GM23338 (cell line): ENCODE data around the gene C6orf89. TPM values are rescaled to one million over a fixed set of nuclear protein-coding genes. Genes with fewer than 3 reads are reported as not detected.

Source experiments
- ATAC-seq: fragments of 200-7000 bp; cut with Tn5 transposase; 3 replicates; pipeline ENCODE4 v1.9.1; 2020
- DNase-seq: peaks from one replicate; pipeline ENCODE4 v3.0.0-alpha.2; 2015; ENCODE audit warnings: low spot score
- H2AFZ ChIP-seq: fragments of 200-600 bp; sonication (generic); 2 replicates; pipeline ENCODE4 v1.8.0; 2016; ENCODE audit warnings: antibody characterized with exemption, mild to moderate bottlenecking, moderate library complexity
- H3F3A ChIP-seq: fragments of 200-600 bp; sonication (generic); replicated peaks from 2 replicates; pipeline ENCODE4 v1.8.0; 2017; ENCODE audit warnings: antibody characterized with exemption, mixed run types, low read depth
- H3K27ac ChIP-seq: fragments of 200-600 bp; sonication (generic); 2 replicates; pipeline ENCODE4 v1.6.1; 2016; ENCODE audit warnings: low read depth
- H3K27me3 ChIP-seq: fragments of 200-600 bp; sonication (generic); 2 replicates; pipeline ENCODE4 v1.8.0; 2016; ENCODE audit warnings: mild to moderate bottlenecking, mixed run types, moderate library complexity; ENCODE audit not compliant: insufficient read depth
- H3K36me3 ChIP-seq: fragments of 200-600 bp; sonication (generic); 2 replicates; pipeline ENCODE4 v1.8.0; 2016; ENCODE audit warnings: mild to moderate bottlenecking; ENCODE audit not compliant: insufficient read depth
- H3K4me1 ChIP-seq: fragments of 200-600 bp; sonication (generic); 2 replicates; pipeline ENCODE4 v1.8.0; 2016; ENCODE audit warnings: mild to moderate bottlenecking, moderate library complexity; ENCODE audit not compliant: insufficient read depth
- H3K4me2 ChIP-seq: fragments of 200-600 bp; sonication (generic); 2 replicates; pipeline ENCODE4 v1.7.1; 2017; ENCODE audit warnings: mixed run types
- H3K4me3 ChIP-seq: fragments of 200-600 bp; sonication (generic); 2 replicates; pipeline ENCODE4 v1.6.1; 2016; ENCODE audit warnings: mixed run types
- H3K79me2 ChIP-seq: fragments of 200-600 bp; sonication (generic); replicated peaks from 2 replicates; pipeline ENCODE4 v1.8.0; 2017; ENCODE audit warnings: mild to moderate bottlenecking; ENCODE audit not compliant: insufficient read depth
- H3K9me2 ChIP-seq: fragments of 200-600 bp; sonication (generic); 2 replicates; pipeline ENCODE4 v1.8.0; 2017; ENCODE audit not compliant: insufficient read depth
- H4K20me1 ChIP-seq: fragments of 200-600 bp; sonication (generic); replicated peaks from 2 replicates; pipeline ENCODE4 v1.8.0; 2017; ENCODE audit warnings: mild to moderate bottlenecking; ENCODE audit not compliant: insufficient read depth
- H3K27ac Mint-ChIP-seq: 2 replicates; pipeline ENCODE4 v1.8.0; 2020; ENCODE audit warnings: inconsistent platforms, mild to moderate bottlenecking, moderate library complexity, mixed read lengths
- H3K27me3 Mint-ChIP-seq: 3 replicates; pipeline ENCODE4 v1.8.0; 2022; ENCODE audit warnings: low read depth, mild to moderate bottlenecking, moderate library complexity, mixed read lengths, inconsistent platforms; ENCODE audit not compliant: insufficient read depth, poor library complexity
- H3K36me3 Mint-ChIP-seq: 3 replicates; pipeline ENCODE4 v1.8.0; 2021; ENCODE audit warnings: low read depth, mild to moderate bottlenecking, inconsistent platforms, moderate library complexity, mixed read lengths
- H3K4me1 Mint-ChIP-seq: 3 replicates; pipeline ENCODE4 v1.8.0; 2020; ENCODE audit warnings: mild to moderate bottlenecking, inconsistent platforms, mixed read lengths
- H3K4me3 Mint-ChIP-seq: 3 replicates; pipeline ENCODE4 v1.8.0; 2021; ENCODE audit warnings: moderate library complexity, mild to moderate bottlenecking, inconsistent platforms, mixed read lengths
- H3K9me3 Mint-ChIP-seq: 3 replicates; pipeline ENCODE4 v1.8.0; 2020; ENCODE audit warnings: moderate library complexity, mild to moderate bottlenecking, inconsistent platforms, mixed read lengths
- CREB1 ChIP-seq: fragments of 250-450 bp; sonication (Bioruptor Pico); IDR thresholded peaks from 2 replicates; pipeline ENCODE4 v1.5.0; 2020; ENCODE audit warnings: low read depth, mild to moderate bottlenecking, moderate library complexity
- EZH2 ChIP-seq: fragments of 200-600 bp; sonication (generic); IDR thresholded peaks from one replicate; pipeline ENCODE4 v1.8.0; 2017; ENCODE audit warnings: antibody characterized with exemption, mild to moderate bottlenecking, low read depth; ENCODE audit not compliant: unreplicated experiment
- EZH2phosphoT487 ChIP-seq: fragments of 200-600 bp; sonication (generic); IDR thresholded peaks from one replicate; pipeline ENCODE4 v1.8.1; 2018; ENCODE audit warnings: antibody characterized with exemption; ENCODE audit not compliant: unreplicated experiment
- JUNB ChIP-seq: IDR thresholded peaks from one replicate; pipeline ENCODE4 v1.6.1; 2016; ENCODE audit warnings: antibody characterized with exemption; ENCODE audit not compliant: unreplicated experiment
- NANOG ChIP-seq: IDR thresholded peaks from 2 replicates; pipeline ENCODE4 v1.6.1; 2016; ENCODE audit warnings: antibody characterized with exemption, borderline replicate concordance
- POLR2AphosphoS5 ChIP-seq: IDR thresholded peaks from 2 replicates; pipeline ENCODE4 v1.6.1; 2016; ENCODE audit warnings: antibody characterized with exemption, low read depth
- STAT1 ChIP-seq: IDR thresholded peaks from one replicate; pipeline ENCODE4 v1.6.1; 2016; ENCODE audit warnings: antibody characterized with exemption; ENCODE audit not compliant: unreplicated experiment
- ZNF114 ChIP-seq: fragments of 250-450 bp; sonication (Bioruptor Pico); IDR thresholded peaks from 2 replicates; pipeline ENCODE4 v1.5.0; 2020; ENCODE audit warnings: mild to moderate bottlenecking, moderate library complexity
- ZNF331 ChIP-seq: fragments of 250-450 bp; sonication (Bioruptor Pico); IDR thresholded peaks from 2 replicates; pipeline ENCODE4 v1.5.0; 2020; ENCODE audit warnings: low read depth, mild to moderate bottlenecking, moderate library complexity
- ZNF462 ChIP-seq: fragments of 250-450 bp; sonication (Bioruptor Pico); IDR thresholded peaks from 2 replicates; pipeline ENCODE4 v1.5.0; 2020; ENCODE audit warnings: mild to moderate bottlenecking, moderate library complexity
- polyA plus RNA-seq: library from polyadenylated mRNA; unstranded; fragments of >200 nt; fragmentation: Nextera tagmentation; extraction: Ambion mirVana; gene quantifications from 2 replicates; pipeline ENCODE4 v1.2.1, GENCODE V29; 2016
- total RNA-seq: library from RNA; depleted of rRNA; stranded (reverse); fragments of >200 nt; shearing (Covaris generic); gene quantifications from 2 replicates; pipeline ENCODE4 v1.2.3, GENCODE V29; 2014
- TF ChIP-seq, protein P1 (sequence below): IDR thresholded peaks from 2 replicates; pipeline ENCODE4 v1.6.1; 2016; ENCODE audit warnings: antibody characterized with exemption
- TF ChIP-seq, protein P2 (sequence below), 2 experiments: fragments of 200-600 bp in 1 of 2; sonication (generic) in 1 of 2; conservative IDR thresholded peaks; 2 replicates each; pipeline versions ENCODE4 v1.5.1 to v1.6.1; 2016 to 2017; ENCODE audit warnings: antibody characterized with exemption in 2 of 2, low read depth in 2 of 2, mild to moderate bottlenecking in 2 of 2, moderate library complexity in 1 of 2
- TF ChIP-seq, protein P3 (sequence below): IDR thresholded peaks from one replicate; pipeline ENCODE4 v1.6.1; 2018; ENCODE audit warnings: antibody characterized with exemption; ENCODE audit not compliant: unreplicated experiment

Gene C6orf89
- total and polyA plus RNA-seq, 2 experiments from 2014 or later = 3.7 to 7.9 TPM

- no peak overlapping the region for H3K27ac Mint-ChIP-seq
These were observed 72.1 kb downstream of the C6orf89 start for GRCh38 chr6:36957773-36958271.

More at GRCh38 chr6:36957773-36958271, 72.1 kb downstream of the C6orf89 start:
- no peaks in the 10 kb centered on the region for H3K36me3 ChIP-seq
- Mint-ChIP-seq H3K9me3 (no peaks in the 10 kb centered on the region), H3K27me3 (peaks cover 4% of the 10 kb centered on the region), H3K36me3 (no peaks in the 10 kb centered on the region), H3K4me3 (no peak overlapping the region), H3K4me1 (peaks cover 12% of the 10 kb centered on the region)
- H3K79me2 ChIP-seq = no peaks in the 10 kb centered on the region
- no peak for TF ChIP-seq EZH2phosphoT487
- no peak for TF ChIP-seq ZNF114 (CRISPR knock-in tag)
- TF ChIP-seq JUNB = no peak
- TF ChIP-seq, protein P1, sequence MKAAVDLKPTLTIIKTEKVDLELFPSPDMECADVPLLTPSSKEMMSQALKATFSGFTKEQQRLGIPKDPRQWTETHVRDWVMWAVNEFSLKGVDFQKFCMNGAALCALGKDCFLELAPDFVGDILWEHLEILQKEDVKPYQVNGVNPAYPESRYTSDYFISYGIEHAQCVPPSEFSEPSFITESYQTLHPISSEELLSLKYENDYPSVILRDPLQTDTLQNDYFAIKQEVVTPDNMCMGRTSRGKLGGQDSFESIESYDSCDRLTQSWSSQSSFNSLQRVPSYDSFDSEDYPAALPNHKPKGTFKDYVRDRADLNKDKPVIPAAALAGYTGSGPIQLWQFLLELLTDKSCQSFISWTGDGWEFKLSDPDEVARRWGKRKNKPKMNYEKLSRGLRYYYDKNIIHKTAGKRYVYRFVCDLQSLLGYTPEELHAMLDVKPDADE = no peak
- TF ChIP-seq, protein P2, sequence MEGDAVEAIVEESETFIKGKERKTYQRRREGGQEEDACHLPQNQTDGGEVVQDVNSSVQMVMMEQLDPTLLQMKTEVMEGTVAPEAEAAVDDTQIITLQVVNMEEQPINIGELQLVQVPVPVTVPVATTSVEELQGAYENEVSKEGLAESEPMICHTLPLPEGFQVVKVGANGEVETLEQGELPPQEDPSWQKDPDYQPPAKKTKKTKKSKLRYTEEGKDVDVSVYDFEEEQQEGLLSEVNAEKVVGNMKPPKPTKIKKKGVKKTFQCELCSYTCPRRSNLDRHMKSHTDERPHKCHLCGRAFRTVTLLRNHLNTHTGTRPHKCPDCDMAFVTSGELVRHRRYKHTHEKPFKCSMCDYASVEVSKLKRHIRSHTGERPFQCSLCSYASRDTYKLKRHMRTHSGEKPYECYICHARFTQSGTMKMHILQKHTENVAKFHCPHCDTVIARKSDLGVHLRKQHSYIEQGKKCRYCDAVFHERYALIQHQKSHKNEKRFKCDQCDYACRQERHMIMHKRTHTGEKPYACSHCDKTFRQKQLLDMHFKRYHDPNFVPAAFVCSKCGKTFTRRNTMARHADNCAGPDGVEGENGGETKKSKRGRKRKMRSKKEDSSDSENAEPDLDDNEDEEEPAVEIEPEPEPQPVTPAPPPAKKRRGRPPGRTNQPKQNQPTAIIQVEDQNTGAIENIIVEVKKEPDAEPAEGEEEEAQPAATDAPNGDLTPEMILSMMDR (conservative IDR thresholded peaks at IDR 0.05; ENCODE audit: low read depth in 2 of 2) = no peak
- no peak for TF ChIP-seq NANOG
- TF ChIP-seq STAT1 = no peak
- TF ChIP-seq, protein P3, sequence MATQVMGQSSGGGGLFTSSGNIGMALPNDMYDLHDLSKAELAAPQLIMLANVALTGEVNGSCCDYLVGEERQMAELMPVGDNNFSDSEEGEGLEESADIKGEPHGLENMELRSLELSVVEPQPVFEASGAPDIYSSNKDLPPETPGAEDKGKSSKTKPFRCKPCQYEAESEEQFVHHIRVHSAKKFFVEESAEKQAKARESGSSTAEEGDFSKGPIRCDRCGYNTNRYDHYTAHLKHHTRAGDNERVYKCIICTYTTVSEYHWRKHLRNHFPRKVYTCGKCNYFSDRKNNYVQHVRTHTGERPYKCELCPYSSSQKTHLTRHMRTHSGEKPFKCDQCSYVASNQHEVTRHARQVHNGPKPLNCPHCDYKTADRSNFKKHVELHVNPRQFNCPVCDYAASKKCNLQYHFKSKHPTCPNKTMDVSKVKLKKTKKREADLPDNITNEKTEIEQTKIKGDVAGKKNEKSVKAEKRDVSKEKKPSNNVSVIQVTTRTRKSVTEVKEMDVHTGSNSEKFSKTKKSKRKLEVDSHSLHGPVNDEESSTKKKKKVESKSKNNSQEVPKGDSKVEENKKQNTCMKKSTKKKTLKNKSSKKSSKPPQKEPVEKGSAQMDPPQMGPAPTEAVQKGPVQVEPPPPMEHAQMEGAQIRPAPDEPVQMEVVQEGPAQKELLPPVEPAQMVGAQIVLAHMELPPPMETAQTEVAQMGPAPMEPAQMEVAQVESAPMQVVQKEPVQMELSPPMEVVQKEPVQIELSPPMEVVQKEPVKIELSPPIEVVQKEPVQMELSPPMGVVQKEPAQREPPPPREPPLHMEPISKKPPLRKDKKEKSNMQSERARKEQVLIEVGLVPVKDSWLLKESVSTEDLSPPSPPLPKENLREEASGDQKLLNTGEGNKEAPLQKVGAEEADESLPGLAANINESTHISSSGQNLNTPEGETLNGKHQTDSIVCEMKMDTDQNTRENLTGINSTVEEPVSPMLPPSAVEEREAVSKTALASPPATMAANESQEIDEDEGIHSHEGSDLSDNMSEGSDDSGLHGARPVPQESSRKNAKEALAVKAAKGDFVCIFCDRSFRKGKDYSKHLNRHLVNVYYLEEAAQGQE = no peak
- TF ChIP-seq ZNF462 = no peak
- no peak for TF ChIP-seq EZH2
- TF ChIP-seq POLR2AphosphoS5 = no peak
- no peak for TF ChIP-seq ZNF331 (CRISPR knock-in tag)
- no peak for TF ChIP-seq CREB1 (CRISPR knock-in tag)
- no peak overlapping the region for H3K27ac ChIP-seq
- DNase-seq (no peak), ATAC-seq (no peak)
- H3K4me3 ChIP-seq = no peak overlapping the region
- H3K4me1 ChIP-seq = no peaks in the 10 kb centered on the region; the same call in 1 of the 2 replicates
- H3F3A ChIP-seq = no peaks in the 10 kb centered on the region
- no peaks in the 10 kb centered on the region for H3K27me3 ChIP-seq
- H3K9me2 ChIP-seq = no peaks in the 10 kb centered on the region
- no peak overlapping the region for H3K4me2 ChIP-seq
- H4K20me1 ChIP-seq = no peaks in the 10 kb centered on the region
- H2AFZ ChIP-seq = no peak overlapping the region
